HepG2 (cell line): Measurements from ENCODE around the gene ZNF334. TPM values are rescaled to one million over a fixed set of nuclear protein-coding genes. Genes with fewer than 3 reads are reported as not detected.
A peak's percentile ranks its signal among the peaks of the same experiment; 100 is the strongest.

ENCODE experiments used
- CBX1 ChIP-seq: IDR thresholded peaks from one replicate; pipeline ENCODE4 v1.6.1; 2016; ENCODE audit warnings: antibody characterized with exemption, low read depth
- ELF1 ChIP-seq: sonication (generic); formaldehyde crosslinking; IDR thresholded peaks from 2 replicates; pipeline ENCODE4 v1.4.0; 2020; ENCODE audit warnings: missing genetic modification reagents
- FOXP1 ChIP-seq, 2 experiments: fragments of 450-650 bp in 1 of 2; IDR thresholded peaks; 2 replicates each; pipeline ENCODE4 v1.6.1; 2017 to 2018; ENCODE audit warnings: antibody characterized with exemption in 1 of 2
- KDM4B ChIP-seq: sonication (generic); formaldehyde crosslinking; IDR thresholded peaks from 2 replicates; pipeline ENCODE4 v1.4.0; 2020; ENCODE audit warnings: missing genetic modification reagents
- KDM5B ChIP-seq: sonication (generic); formaldehyde crosslinking; IDR thresholded peaks from 2 replicates; pipeline ENCODE4 v1.4.0; 2020; ENCODE audit warnings: missing genetic modification reagents, mild to moderate bottlenecking, borderline replicate concordance
- LCORL ChIP-seq, 2 experiments: fragments of 450-650 bp in 1 of 2; sonication (generic) in 1 of 2; formaldehyde crosslinking in 1 of 2; IDR thresholded peaks; 2 replicates each; pipeline versions ENCODE4 v1.5.0 to v1.6.1; 2017 to 2020; ENCODE audit warnings: antibody characterized with exemption in 1 of 2, missing genetic modification reagents in 1 of 2
- NRL ChIP-seq: sonication (generic); formaldehyde crosslinking; IDR thresholded peaks from 2 replicates; pipeline ENCODE4 v1.5.0; 2020; ENCODE audit warnings: missing genetic modification reagents, mild to moderate bottlenecking, moderate library complexity, borderline replicate concordance
- PITX1 ChIP-seq: sonication (generic); formaldehyde crosslinking; IDR thresholded peaks from 2 replicates; pipeline ENCODE4 v1.5.1; 2020; ENCODE audit warnings: mild to moderate bottlenecking, missing genetic modification reagents
- RARA ChIP-seq: IDR thresholded peaks from 2 replicates; pipeline ENCODE4 v1.6.1; 2016; ENCODE audit warnings: missing genetic modification reagents, missing compliant biosample characterization
- RFXANK ChIP-seq: IDR thresholded peaks from 2 replicates; pipeline ENCODE4 v1.6.1; 2016
- SAP130 ChIP-seq: IDR thresholded peaks from 2 replicates; pipeline ENCODE4 v1.6.1; 2016; ENCODE audit warnings: low read depth
- SIN3B ChIP-seq: fragments of 150-350 bp; IDR thresholded peaks from 2 replicates; pipeline ENCODE4 v1.6.1; 2014; ENCODE audit warnings: low read length
- TBX2 ChIP-seq: sonication (generic); formaldehyde crosslinking; IDR thresholded peaks from 2 replicates; pipeline ENCODE4 v1.5.0; 2020; ENCODE audit warnings: missing genetic modification reagents, mild to moderate bottlenecking, borderline replicate concordance
- ZNF326 ChIP-seq: sonication (generic); formaldehyde crosslinking; IDR thresholded peaks from 2 replicates; pipeline ENCODE4 v1.4.0; 2020; ENCODE audit warnings: missing genetic modification reagents, borderline replicate concordance
- polyA plus RNA-seq, 8 experiments: library from polyadenylated mRNA; depleted of rRNA in 3 of 8; stranded (reverse) in 7 of 8; unstranded in 1 of 8; fragments of >200 nt; fragmentation: Illumina TruSeq in 4 of 8; extraction: Trizol in 4 of 8; gene quantifications; 2 replicates each; pipeline versions ENCODE4 v1.2.1 to v1.2.3, GENCODE V29; 2011 to 2016; ENCODE audit warnings: low read depth in 4 of 8, missing spikeins in 1 of 8, mixed read lengths in 1 of 8; ENCODE audit not compliant: insufficient read depth in 1 of 8
- total RNA-seq, 5 experiments: library from RNA; depleted of rRNA; stranded (reverse); fragments of >200 nt; fragmentation: Illumina TruSeq; extraction: Trizol; gene quantifications; 2 replicates each; pipeline ENCODE4 v1.2.3, GENCODE V29; 2016; ENCODE audit warnings: low read depth in 1 of 5
- TF ChIP-seq, protein P1 (sequence below): sonication (generic); IDR thresholded peaks from 2 replicates; pipeline ENCODE4 v1.6.1; 2016; ENCODE audit warnings: low read depth, borderline replicate concordance
- TF ChIP-seq, protein P2 (sequence below): sonication (generic); formaldehyde crosslinking; IDR thresholded peaks from 2 replicates; pipeline ENCODE4 v1.5.1; 2020; ENCODE audit warnings: mild to moderate bottlenecking, missing genetic modification reagents, moderate library complexity
- TF ChIP-seq, protein P3 (sequence below): sonication (generic); formaldehyde crosslinking; IDR thresholded peaks from 2 replicates; pipeline ENCODE4 v1.9.0; 2022; ENCODE audit warnings: missing genetic modification reagents, mild to moderate bottlenecking, borderline replicate concordance
- TF ChIP-seq, protein P4 (sequence below): IDR thresholded peaks from 2 replicates; pipeline ENCODE4 v1.6.1; 2016; ENCODE audit warnings: low read depth, missing genetic modification reagents, missing compliant biosample characterization

The ZNF334 gene
- total and polyA plus RNA-seq, 2 of the 13 experiments (the other 11 are each of a cell fraction or from before 2014, with no cell fraction given) = 4.8 to 7.8 TPM

DNA sequence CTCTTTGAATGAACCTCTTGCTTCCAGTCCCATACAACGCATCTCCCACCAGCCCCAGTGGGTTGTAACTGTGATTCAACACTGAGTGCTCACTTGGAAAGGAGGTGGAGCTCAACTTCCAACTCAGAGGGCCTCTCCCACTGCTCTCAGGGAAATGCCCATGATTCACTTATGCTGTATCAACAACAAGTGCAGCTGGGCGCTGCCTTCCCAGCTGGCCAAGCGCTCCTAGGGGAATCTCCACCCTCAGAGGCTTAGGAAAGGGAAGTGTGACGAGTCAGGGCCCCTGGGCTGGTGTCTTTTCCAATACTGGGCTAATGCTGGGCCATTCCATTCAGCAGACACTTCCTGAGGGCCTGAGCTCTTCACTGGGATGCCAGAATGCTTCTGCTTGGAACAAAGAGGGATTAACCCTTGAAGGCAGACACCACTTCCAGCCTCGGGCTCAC, 45.2 kb upstream of the ZNF334 start (continued):
- TF ChIP-seq, protein P1, sequence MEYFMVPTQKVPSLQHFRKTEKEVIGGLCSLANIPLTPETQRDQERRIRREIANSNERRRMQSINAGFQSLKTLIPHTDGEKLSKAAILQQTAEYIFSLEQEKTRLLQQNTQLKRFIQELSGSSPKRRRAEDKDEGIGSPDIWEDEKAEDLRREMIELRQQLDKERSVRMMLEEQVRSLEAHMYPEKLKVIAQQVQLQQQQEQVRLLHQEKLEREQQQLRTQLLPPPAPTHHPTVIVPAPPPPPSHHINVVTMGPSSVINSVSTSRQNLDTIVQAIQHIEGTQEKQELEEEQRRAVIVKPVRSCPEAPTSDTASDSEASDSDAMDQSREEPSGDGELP = peak; percentile 94; the same call in 1 of the 2 replicates
- TF ChIP-seq LCORL (IDR thresholded peaks at IDR 0.05) (no peak), LCORL (CRISPR knock-in tag; IDR thresholded peaks at IDR 0.05) (0 out of 2 replicates have a peak, but pooled peaks have one; percentile 25), CBX1 (no peak), KDM4B (CRISPR knock-in tag) (no peak), ZNF326 (CRISPR knock-in tag) (no peak), RFXANK (CRISPR knock-in tag) (no peak), RARA (CRISPR knock-in tag) (peak; percentile 23; the same call in 1 of the 2 replicates), PITX1 (CRISPR knock-in tag) (peak; percentile 61; the same call in 1 of the 2 replicates), FOXP1 (IDR thresholded peaks at IDR 0.05) (no peak), FOXP1 (CRISPR knock-in tag; IDR thresholded peaks at IDR 0.05) (0 out of 2 replicates have a peak, but pooled peaks have one; percentile 35), NRL (CRISPR knock-in tag) (peak; percentile 52; the same call in 1 of the 2 replicates), SAP130 (CRISPR knock-in tag) (peak; percentile 72), SIN3B (no peak), KDM5B (CRISPR knock-in tag) (no peak), ELF1 (CRISPR knock-in tag) (0 out of 2 replicates have a peak, but pooled peaks have one; percentile 28), TBX2 (CRISPR knock-in tag) (peak; percentile 30; the same call in 1 of the 2 replicates)
- TF ChIP-seq, protein P2, sequence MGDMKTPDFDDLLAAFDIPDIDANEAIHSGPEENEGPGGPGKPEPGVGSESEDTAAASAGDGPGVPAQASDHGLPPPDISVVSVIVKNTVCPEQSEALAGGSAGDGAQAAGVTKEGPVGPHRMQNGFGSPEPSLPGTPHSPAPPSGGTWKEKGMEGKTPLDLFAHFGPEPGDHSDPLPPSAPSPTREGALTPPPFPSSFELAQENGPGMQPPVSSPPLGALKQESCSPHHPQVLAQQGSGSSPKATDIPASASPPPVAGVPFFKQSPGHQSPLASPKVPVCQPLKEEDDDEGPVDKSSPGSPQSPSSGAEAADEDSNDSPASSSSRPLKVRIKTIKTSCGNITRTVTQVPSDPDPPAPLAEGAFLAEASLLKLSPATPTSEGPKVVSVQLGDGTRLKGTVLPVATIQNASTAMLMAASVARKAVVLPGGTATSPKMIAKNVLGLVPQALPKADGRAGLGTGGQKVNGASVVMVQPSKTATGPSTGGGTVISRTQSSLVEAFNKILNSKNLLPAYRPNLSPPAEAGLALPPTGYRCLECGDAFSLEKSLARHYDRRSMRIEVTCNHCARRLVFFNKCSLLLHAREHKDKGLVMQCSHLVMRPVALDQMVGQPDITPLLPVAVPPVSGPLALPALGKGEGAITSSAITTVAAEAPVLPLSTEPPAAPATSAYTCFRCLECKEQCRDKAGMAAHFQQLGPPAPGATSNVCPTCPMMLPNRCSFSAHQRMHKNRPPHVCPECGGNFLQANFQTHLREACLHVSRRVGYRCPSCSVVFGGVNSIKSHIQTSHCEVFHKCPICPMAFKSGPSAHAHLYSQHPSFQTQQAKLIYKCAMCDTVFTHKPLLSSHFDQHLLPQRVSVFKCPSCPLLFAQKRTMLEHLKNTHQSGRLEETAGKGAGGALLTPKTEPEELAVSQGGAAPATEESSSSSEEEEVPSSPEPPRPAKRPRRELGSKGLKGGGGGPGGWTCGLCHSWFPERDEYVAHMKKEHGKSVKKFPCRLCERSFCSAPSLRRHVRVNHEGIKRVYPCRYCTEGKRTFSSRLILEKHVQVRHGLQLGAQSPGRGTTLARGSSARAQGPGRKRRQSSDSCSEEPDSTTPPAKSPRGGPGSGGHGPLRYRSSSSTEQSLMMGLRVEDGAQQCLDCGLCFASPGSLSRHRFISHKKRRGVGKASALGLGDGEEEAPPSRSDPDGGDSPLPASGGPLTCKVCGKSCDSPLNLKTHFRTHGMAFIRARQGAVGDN = peak; percentile 65
- TF ChIP-seq, protein P3, sequence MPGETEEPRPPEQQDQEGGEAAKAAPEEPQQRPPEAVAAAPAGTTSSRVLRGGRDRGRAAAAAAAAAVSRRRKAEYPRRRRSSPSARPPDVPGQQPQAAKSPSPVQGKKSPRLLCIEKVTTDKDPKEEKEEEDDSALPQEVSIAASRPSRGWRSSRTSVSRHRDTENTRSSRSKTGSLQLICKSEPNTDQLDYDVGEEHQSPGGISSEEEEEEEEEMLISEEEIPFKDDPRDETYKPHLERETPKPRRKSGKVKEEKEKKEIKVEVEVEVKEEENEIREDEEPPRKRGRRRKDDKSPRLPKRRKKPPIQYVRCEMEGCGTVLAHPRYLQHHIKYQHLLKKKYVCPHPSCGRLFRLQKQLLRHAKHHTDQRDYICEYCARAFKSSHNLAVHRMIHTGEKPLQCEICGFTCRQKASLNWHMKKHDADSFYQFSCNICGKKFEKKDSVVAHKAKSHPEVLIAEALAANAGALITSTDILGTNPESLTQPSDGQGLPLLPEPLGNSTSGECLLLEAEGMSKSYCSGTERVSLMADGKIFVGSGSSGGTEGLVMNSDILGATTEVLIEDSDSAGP (CRISPR knock-in tag) = 0 out of 2 replicates have a peak, but pooled peaks have one; percentile 13
- TF ChIP-seq, protein P4, sequence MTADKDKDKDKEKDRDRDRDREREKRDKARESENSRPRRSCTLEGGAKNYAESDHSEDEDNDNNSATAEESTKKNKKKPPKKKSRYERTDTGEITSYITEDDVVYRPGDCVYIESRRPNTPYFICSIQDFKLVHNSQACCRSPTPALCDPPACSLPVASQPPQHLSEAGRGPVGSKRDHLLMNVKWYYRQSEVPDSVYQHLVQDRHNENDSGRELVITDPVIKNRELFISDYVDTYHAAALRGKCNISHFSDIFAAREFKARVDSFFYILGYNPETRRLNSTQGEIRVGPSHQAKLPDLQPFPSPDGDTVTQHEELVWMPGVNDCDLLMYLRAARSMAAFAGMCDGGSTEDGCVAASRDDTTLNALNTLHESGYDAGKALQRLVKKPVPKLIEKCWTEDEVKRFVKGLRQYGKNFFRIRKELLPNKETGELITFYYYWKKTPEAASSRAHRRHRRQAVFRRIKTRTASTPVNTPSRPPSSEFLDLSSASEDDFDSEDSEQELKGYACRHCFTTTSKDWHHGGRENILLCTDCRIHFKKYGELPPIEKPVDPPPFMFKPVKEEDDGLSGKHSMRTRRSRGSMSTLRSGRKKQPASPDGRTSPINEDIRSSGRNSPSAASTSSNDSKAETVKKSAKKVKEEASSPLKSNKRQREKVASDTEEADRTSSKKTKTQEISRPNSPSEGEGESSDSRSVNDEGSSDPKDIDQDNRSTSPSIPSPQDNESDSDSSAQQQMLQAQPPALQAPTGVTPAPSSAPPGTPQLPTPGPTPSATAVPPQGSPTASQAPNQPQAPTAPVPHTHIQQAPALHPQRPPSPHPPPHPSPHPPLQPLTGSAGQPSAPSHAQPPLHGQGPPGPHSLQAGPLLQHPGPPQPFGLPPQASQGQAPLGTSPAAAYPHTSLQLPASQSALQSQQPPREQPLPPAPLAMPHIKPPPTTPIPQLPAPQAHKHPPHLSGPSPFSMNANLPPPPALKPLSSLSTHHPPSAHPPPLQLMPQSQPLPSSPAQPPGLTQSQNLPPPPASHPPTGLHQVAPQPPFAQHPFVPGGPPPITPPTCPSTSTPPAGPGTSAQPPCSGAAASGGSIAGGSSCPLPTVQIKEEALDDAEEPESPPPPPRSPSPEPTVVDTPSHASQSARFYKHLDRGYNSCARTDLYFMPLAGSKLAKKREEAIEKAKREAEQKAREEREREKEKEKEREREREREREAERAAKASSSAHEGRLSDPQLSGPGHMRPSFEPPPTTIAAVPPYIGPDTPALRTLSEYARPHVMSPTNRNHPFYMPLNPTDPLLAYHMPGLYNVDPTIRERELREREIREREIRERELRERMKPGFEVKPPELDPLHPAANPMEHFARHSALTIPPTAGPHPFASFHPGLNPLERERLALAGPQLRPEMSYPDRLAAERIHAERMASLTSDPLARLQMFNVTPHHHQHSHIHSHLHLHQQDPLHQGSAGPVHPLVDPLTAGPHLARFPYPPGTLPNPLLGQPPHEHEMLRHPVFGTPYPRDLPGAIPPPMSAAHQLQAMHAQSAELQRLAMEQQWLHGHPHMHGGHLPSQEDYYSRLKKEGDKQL (CRISPR knock-in tag) = no peak
